ENCODE data around the gene BRD7.
"Not testable (repeated sequence)": the region's sequence is repeated elsewhere in the genome, so short reads cannot be mapped to it uniquely, and the experiment has no call there.

The BRD7 gene

DNA sequence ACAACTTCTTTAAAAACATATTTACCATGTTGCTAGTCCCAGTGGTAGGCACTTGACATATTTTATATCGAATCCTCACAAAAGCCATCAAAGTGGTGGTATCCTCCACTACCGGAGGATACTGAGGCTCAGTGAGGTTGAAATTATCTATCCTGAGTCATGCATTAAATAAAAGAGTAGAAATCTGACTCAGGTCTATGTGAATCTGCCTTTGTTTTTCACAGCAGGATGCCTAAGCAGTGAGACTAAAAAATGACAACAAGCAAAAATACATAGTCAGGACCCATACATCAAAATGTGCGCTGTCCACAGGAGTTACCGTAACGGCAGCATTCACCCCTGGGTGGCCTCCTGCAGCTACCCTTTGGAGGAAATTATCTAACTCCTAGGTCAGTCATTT is 17.7 kb downstream of the BRD7 start:
- peaks cover 50% of the 10 kb centered on the region for H3K36me3 ChIP-seq (ENCODE audit: control insufficient read depth, insufficient read depth, low read length, severe bottlenecking)
- H3K9me3 ChIP-seq (ENCODE audit: control insufficient read depth, low read length): no peaks in the 10 kb centered on the region
- no peak for DNase-seq (ENCODE audit: low read depth)
- H3K4me1 ChIP-seq (ENCODE audit: control insufficient read depth, insufficient read depth, low read length): peaks cover 11% of the 10 kb centered on the region
- no peak overlapping the region for H3K4me3 ChIP-seq (ENCODE audit: low read length)
- H3K9ac ChIP-seq (ENCODE audit: low read length): no peak overlapping the region
- H3K27me3 ChIP-seq (replicated peaks; ENCODE audit: control insufficient read depth, insufficient read depth, low read length): no peaks in the 10 kb centered on the region

DNA sequence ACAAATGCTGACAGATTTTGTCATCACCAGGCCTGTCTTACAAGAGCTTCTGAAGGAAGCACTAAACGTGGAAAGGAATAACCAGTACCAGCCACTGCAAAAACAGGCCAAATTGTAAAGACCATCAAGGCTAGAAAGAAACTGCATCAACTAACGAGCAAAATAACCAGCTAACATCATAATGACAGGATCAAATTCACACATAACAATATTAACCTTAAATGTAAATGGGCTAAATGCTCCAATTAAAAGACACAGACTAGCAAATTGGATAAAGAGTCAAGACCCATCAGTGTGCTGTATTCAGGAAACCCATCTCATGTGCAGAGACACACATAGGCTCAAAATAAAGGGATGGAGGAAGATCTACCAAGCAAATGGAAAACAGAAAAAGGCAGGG is 23.6 kb downstream of the BRD7 start:
- H3K4me3 ChIP-seq (ENCODE audit: low read length); H3K27me3 ChIP-seq (replicated peaks; ENCODE audit: control insufficient read depth, insufficient read depth, low read length); H3K9ac ChIP-seq (ENCODE audit: low read length); DNase-seq (ENCODE audit: low read depth); H3K9me3 ChIP-seq (ENCODE audit: control insufficient read depth, low read length): not testable (repeated sequence)
- Histone ChIP-seq H3K36me3 (ENCODE audit: control insufficient read depth, insufficient read depth, low read length, severe bottlenecking) (peaks cover 16% of the 10 kb centered on the region), H3K4me1 (ENCODE audit: control insufficient read depth, insufficient read depth, low read length) (peaks cover 20% of the 10 kb centered on the region)

DNA sequence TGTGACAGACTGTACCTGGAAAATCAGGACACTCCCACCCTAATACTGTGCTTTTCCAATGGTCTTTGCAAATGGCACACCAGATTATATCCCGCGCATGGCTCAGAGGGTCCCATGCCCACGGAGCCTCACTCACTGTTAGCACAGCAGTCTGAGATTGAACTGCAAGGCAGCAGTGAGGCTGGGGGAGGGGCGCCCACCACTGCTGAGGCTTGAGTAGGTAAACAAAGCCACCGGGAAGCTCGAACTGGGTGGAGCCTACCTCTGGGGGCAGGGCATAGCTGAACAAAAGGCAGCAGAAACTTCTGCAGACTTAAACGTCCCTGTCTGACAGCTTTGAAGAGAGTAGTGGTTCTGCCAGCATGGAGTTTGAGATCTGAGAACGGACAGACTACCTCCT is 25.2 kb downstream of the BRD7 start:
- not testable (repeated sequence) for H3K9me3 ChIP-seq (ENCODE audit: control insufficient read depth, low read length); H3K4me3 ChIP-seq (ENCODE audit: low read length); H3K9ac ChIP-seq (ENCODE audit: low read length); H3K27me3 ChIP-seq (replicated peaks; ENCODE audit: control insufficient read depth, insufficient read depth, low read length); DNase-seq (ENCODE audit: low read depth)
- Histone ChIP-seq H3K4me1 (ENCODE audit: control insufficient read depth, insufficient read depth, low read length) (peaks cover 20% of the 10 kb centered on the region), H3K36me3 (ENCODE audit: control insufficient read depth, insufficient read depth, low read length, severe bottlenecking) (peaks cover 15% of the 10 kb centered on the region)

DNA sequence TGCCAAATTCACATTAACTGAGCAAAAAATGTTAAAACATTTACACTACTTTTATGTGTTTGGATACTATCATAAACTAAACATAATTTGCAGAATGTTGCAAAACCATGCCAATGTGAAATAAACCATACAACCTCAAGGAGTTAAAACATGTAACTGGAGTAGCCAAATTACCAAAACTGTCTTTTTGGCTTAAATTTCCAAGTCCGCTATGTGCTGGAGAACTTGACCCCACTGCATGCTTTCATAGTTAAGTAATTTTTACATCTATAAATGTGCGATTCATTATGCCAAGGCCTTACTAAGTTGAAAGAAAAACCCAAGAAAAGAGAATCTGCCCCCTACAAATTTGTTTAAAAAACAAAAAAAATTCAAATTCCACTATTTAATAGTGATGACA is 28.2 kb downstream of the BRD7 start:
- H3K9ac ChIP-seq (ENCODE audit: low read length): peak overlapping the region; percentile 3
- no peaks in the 10 kb centered on the region for H3K9me3 ChIP-seq (ENCODE audit: control insufficient read depth, low read length)
- peaks cover 15% of the 10 kb centered on the region for H3K36me3 ChIP-seq (ENCODE audit: control insufficient read depth, insufficient read depth, low read length, severe bottlenecking)
- peaks cover 23% of the 10 kb centered on the region for H3K4me1 ChIP-seq (ENCODE audit: control insufficient read depth, insufficient read depth, low read length)
- DNase-seq (ENCODE audit: low read depth): peak; percentile 69
- no peaks in the 10 kb centered on the region for H3K27me3 ChIP-seq (replicated peaks; ENCODE audit: control insufficient read depth, insufficient read depth, low read length)
- H3K4me3 ChIP-seq (ENCODE audit: low read length): no peak overlapping the region

DNA sequence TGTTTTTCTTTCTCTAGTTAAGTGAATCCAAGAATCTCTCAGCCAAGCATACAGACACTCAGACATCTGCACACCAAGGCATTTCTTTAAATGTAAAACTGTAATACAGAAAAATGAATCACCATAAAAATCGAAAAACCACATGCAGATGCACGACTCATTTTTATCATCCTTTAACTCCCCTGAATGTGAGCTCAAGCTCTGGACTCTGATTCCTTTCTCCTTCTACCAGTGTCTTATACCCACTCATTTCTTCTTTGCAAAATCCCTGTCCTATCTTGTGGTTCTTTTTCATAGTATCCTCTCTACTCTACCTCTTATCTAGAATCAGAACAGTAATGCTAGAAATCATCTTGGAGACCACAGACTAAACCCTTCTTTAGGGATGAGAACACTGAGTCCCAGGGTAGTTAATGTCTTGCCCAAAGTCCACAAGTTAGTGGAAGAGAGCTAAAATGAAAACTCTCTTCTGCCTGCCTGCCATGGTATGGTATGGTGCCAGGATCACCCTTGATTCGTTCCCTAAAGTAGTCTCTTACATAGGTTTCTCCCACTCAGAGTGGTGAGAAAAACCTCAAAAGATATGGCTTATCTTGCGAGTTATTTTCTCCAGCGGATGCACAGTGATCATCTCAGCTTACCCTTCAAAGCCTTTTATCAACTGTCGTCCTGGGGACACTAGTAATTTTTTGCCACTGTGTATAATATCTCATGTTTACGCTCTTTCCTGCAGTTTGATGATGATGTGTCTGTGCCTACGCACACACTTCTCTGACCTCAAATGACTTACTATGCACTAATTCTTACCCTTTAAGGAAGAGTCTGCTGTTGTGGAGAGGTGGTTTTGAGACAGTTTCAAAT is 30.2 kb downstream of the BRD7 start:
- Histone ChIP-seq H3K9me3 (ENCODE audit: control insufficient read depth, low read length) (no peaks in the 10 kb centered on the region), H3K9ac (ENCODE audit: low read length) (no peak overlapping the region), H3K4me3 (ENCODE audit: low read length) (no peak overlapping the region), H3K36me3 (ENCODE audit: control insufficient read depth, insufficient read depth, low read length, severe bottlenecking) (peaks cover 24% of the 10 kb centered on the region), H3K27me3 (replicated peaks; ENCODE audit: control insufficient read depth, insufficient read depth, low read length) (no peaks in the 10 kb centered on the region), H3K4me1 (ENCODE audit: control insufficient read depth, insufficient read depth, low read length) (peaks cover 23% of the 10 kb centered on the region)
- DNase-seq (ENCODE audit: low read depth): no peak

DNA sequence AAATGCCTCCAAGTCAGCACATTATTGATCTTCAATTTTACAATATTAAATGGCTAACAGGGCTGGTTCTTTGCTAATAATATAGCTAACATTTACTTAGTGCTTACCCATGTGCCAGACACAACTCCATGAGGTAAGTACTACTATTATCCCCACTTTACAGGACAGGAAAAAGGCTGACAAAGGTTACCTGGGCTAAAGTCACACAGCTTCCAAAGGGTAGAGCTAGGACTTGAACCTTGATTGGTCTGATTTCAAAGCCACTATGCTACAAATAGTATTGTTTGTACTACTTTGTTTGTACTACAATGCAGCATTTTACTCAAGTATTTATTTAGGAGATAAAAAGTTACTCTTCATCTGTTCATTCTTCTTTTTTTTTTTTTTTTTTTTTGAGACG is 31.9 kb downstream of the BRD7 start:
- Histone ChIP-seq H3K9me3 (ENCODE audit: control insufficient read depth, low read length) (no peaks in the 10 kb centered on the region), H3K36me3 (ENCODE audit: control insufficient read depth, insufficient read depth, low read length, severe bottlenecking) (peaks cover 34% of the 10 kb centered on the region), H3K4me1 (ENCODE audit: control insufficient read depth, insufficient read depth, low read length) (peaks cover 19% of the 10 kb centered on the region), H3K4me3 (ENCODE audit: low read length) (no peak overlapping the region), H3K9ac (ENCODE audit: low read length) (no peak overlapping the region), H3K27me3 (replicated peaks; ENCODE audit: control insufficient read depth, insufficient read depth, low read length) (no peaks in the 10 kb centered on the region)
- no peak for DNase-seq (ENCODE audit: low read depth)

DNA sequence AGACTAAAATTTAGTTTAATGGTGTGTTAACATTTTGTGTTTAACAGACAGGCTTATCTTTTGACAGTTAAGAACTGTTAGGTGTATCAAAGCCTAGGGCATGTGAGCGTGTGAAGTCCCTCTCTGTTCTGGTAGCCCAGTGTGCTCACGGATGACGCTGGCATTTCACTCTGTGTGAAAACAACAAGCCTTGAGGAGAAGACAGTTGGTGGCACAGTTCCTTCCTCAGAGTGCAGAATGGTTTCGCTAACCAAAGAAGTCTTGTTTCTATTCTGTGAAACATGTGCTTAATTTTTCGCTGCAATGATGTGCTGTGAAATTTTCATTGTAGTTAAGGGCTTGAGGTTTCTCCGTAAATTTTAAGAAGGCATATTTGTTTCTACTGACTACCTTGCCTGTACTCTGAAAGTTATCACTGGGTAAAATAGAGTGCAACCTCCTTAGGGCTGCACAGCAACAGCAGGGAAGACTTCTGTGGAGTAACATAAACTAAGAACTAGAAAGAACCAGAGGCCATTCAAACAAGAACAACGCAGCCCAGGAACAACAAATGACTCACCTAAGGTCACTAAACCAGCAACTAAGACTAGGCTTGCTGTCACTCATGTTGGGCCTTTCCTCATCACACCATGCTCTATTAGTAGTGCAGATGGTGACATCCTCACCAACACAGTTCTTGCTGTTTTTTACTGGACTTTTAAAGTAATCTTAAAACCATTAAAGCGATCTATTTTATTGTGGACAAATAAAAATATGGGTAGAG is 33.4 kb downstream of the BRD7 start:
- no peak overlapping the region for H3K9ac ChIP-seq (ENCODE audit: low read length)
- DNase-seq (ENCODE audit: low read depth): no peak
- H3K4me3 ChIP-seq (ENCODE audit: low read length): no peak overlapping the region
- H3K27me3 ChIP-seq (replicated peaks; ENCODE audit: control insufficient read depth, insufficient read depth, low read length): no peaks in the 10 kb centered on the region
- peaks cover 5% of the 10 kb centered on the region for H3K4me1 ChIP-seq (ENCODE audit: control insufficient read depth, insufficient read depth, low read length)
- H3K9me3 ChIP-seq (ENCODE audit: control insufficient read depth, low read length): no peaks in the 10 kb centered on the region
- H3K36me3 ChIP-seq (ENCODE audit: control insufficient read depth, insufficient read depth, low read length, severe bottlenecking): peaks cover 34% of the 10 kb centered on the region

DNA sequence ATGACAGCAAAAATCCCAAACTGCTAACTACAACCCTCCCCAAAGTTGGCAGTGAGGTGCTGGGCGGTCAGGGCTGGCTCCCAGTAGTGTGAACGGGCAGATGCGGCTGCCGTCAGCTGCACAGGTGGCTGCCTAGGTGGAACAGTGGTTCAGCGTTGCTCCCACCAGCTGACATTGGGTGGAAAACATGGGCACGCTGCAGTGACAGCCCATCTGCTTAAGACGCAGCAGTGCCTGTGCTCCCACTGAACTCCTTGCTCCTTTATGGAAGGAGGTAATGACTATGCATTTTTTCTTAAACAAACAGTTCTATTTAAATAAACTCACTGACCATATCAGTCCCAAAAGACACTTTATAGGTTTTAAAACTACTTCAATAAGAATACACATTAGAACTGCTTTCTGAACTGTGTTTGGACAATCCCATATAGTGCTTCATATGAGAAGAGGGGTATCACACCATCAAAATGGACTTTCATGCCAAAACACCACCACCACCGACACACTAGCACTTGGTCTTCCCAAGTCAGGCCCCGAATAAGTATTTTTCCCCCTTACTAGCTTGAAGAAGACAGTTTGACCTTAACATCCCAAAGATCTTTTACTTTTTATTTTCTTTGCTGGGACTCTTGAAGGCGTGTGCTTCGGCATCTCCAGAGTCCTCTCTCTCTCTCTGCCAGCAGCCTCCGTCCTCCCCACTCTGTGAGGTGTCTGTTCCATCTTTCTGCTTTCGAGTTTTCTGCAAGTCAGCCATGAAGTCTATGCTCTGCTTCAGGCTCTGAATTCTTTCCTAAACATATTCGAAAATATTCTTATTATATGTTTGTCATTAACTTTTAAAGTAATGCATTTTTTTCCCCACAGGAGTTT is 34.4 kb downstream of the BRD7 start:
- Histone ChIP-seq H3K27me3 (replicated peaks; ENCODE audit: control insufficient read depth, insufficient read depth, low read length) (no peaks in the 10 kb centered on the region), H3K36me3 (ENCODE audit: control insufficient read depth, insufficient read depth, low read length, severe bottlenecking) (peaks cover 34% of the 10 kb centered on the region), H3K4me3 (ENCODE audit: low read length) (no peak overlapping the region), H3K9ac (ENCODE audit: low read length) (no peak overlapping the region), H3K4me1 (ENCODE audit: control insufficient read depth, insufficient read depth, low read length) (peaks cover 3% of the 10 kb centered on the region), H3K9me3 (ENCODE audit: control insufficient read depth, low read length) (no peaks in the 10 kb centered on the region)
- no peak for DNase-seq (ENCODE audit: low read depth)

DNA sequence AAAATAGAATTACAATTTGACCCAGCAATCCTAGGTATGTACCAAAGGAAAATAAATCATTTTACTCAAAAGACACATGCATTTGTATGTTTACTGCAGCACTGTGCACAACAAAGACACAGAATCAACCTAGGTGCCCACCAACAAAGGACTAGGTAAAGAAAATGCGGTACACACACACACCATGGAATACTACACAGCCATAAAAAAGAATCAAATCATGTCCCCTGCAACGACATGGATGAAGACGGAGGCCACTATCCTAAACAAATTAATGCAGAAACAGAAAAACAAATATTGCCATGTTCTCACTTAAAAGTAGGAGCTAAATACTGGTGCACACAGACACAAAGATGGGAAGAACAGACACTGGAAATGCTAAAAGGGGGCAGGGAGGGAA is 36.2 kb downstream of the BRD7 start:
- no peak overlapping the region for H3K4me3 ChIP-seq (ENCODE audit: low read length)
- no peaks in the 10 kb centered on the region for H3K27me3 ChIP-seq (replicated peaks; ENCODE audit: control insufficient read depth, insufficient read depth, low read length)
- H3K4me1 ChIP-seq (ENCODE audit: control insufficient read depth, insufficient read depth, low read length): peaks cover 2% of the 10 kb centered on the region
- H3K36me3 ChIP-seq (ENCODE audit: control insufficient read depth, insufficient read depth, low read length, severe bottlenecking): peaks cover 44% of the 10 kb centered on the region
- no peak overlapping the region for H3K9ac ChIP-seq (ENCODE audit: low read length)
- no peaks in the 10 kb centered on the region for H3K9me3 ChIP-seq (ENCODE audit: control insufficient read depth, low read length)
- no peak for DNase-seq (ENCODE audit: low read depth)

DNA sequence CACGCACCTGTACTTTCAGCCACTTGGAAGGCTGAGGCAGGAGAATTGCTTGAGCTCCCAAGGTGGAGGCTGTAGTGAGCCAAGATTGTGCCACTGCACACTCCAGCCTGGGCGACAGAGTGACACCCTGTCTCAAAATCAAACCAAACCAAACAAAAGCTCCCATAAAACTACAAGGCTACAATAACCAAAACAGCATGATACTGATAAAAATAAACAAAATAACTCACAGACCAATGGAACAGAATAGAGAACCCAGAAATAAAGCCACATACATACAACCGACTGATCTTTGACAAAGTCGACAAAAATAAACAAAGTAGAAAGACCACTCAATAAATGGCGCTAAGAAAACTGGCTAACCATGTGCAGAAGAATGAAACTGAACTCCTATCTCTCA is 37.2 kb downstream of the BRD7 start:
- no peak for DNase-seq (ENCODE audit: low read depth)
- peaks cover 47% of the 10 kb centered on the region for H3K36me3 ChIP-seq (ENCODE audit: control insufficient read depth, insufficient read depth, low read length, severe bottlenecking)
- H3K9me3 ChIP-seq (ENCODE audit: control insufficient read depth, low read length): no peaks in the 10 kb centered on the region
- no peak overlapping the region for H3K9ac ChIP-seq (ENCODE audit: low read length)
- H3K27me3 ChIP-seq (replicated peaks; ENCODE audit: control insufficient read depth, insufficient read depth, low read length): no peaks in the 10 kb centered on the region
- no peaks in the 10 kb centered on the region for H3K4me1 ChIP-seq (ENCODE audit: control insufficient read depth, insufficient read depth, low read length)
- H3K4me3 ChIP-seq (ENCODE audit: low read length): no peak overlapping the region

Measured in adipocyte (in vitro differentiated cells).